Stomach (tissue), 9 donors: ENCODE data around the gene SECTM1. TPM values are rescaled to one million over a fixed set of nuclear protein-coding genes. Genes with fewer than 3 reads are reported as not detected.

Source experiments
- DNase-seq, 2 donors: peaks; one replicate each; pipeline versions ENCODE4 v3.0.0 to v3.0.0-alpha.2; 2013 to 2019
- H3K27ac ChIP-seq, 5 donors: fragments of 200-600 bp in 4 of 5; sonication (generic) in 4 of 5; one replicate each; pipeline ENCODE4 v1.5.1; 2013 to 2019; ENCODE audit warnings: mild to moderate bottlenecking in 1 of 5, moderate library complexity in 1 of 5
- H3K27me3 ChIP-seq, 3 donors: fragments of 200-600 bp; sonication (generic); one replicate each; pipeline ENCODE4 v1.5.1; 2017 to 2019; ENCODE audit warnings: mixed run types in 1 of 3
- H3K36me3 ChIP-seq, 4 donors: fragments of 200-600 bp; sonication (generic); 1 replicate in 3 of 4; 2 replicates in 1 of 4; pipeline ENCODE4 v1.5.1; 2016 to 2019
- H3K4me1 ChIP-seq, 4 donors: fragments of 200-600 bp; sonication (generic); one replicate each; pipeline ENCODE4 v1.5.1; 2016 to 2019
- H3K4me3 ChIP-seq, 4 donors: fragments of 200-600 bp; sonication (generic) in 3 of 4; one replicate each; pipeline ENCODE4 v1.5.1; 2016 to 2019; ENCODE audit warnings: mild to moderate bottlenecking in 1 of 4
- H3K9me3 ChIP-seq, 4 donors: fragments of 200-600 bp; sonication (generic); one replicate each; pipeline ENCODE4 v1.5.1; 2016 to 2019
- CTCF ChIP-seq, 7 experiments: fragments of 450-650 bp in 4 of 7; fragments of 200-600 bp in 3 of 7; sonication (generic) in 3 of 7; IDR thresholded peaks; one replicate each; pipeline ENCODE4 v1.5.1; 2016 to 2019; ENCODE audit warnings: antibody characterized with exemption in 7 of 7, control low read depth in 2 of 7, mild to moderate bottlenecking in 1 of 7
- EP300 ChIP-seq: sonication (generic); formaldehyde crosslinking; IDR thresholded peaks from one replicate; pipeline ENCODE4 v1.6.1; 2017; ENCODE audit warnings: antibody characterized with exemption
- POLR2A ChIP-seq, 4 donors: fragments of 450-650 bp; IDR thresholded peaks; one replicate each; pipeline ENCODE4 v1.6.1; 2016; ENCODE audit warnings: antibody characterized with exemption in 4 of 4, control low read depth in 2 of 4, mild to moderate bottlenecking in 1 of 4, moderate library complexity in 1 of 4
- POLR2AphosphoS5 ChIP-seq, 3 donors: sonication (generic); formaldehyde crosslinking; IDR thresholded peaks; one replicate each; pipeline ENCODE4 v1.6.1; 2016; ENCODE audit warnings: antibody characterized with exemption in 3 of 3
- WGBS, 5 donors: extraction: QIAGEN DNeasy Blood & Tissue Kit in 3 of 5; methylation state at CpG; one replicate each; pipeline versions ENCODE4 v1.1.5 to v1.1.7; 2013 to 2018; 5-methylcytosine and 5-hydroxymethylcytosine counted together
- intact Hi-C: fragments of 100-400 bp; cut with DNase I; formaldehyde crosslinking; loops from one replicate; pipeline ENCODE4 v1.15.1; 2023; ENCODE audit warnings: low total_unique reads
- polyA plus RNA-seq, 3 donors: library from polyadenylated mRNA; stranded (reverse); fragments of 200-250 nt; gene quantifications; one replicate each; pipeline ENCODE4 v1.2.3, GENCODE V29; 2013
- total RNA-seq, 5 donors: library from RNA; depleted of rRNA; stranded (reverse); fragments of >200 nt; gene quantifications; one replicate each; pipeline versions ENCODE4 v1.1.0 to v1.2.3, GENCODE V29; 2014 to 2016
- donor health status: healthy with polysubstance abuse.
- donor health status: Bipolar disorder and iron deficiency.
- donor health status: healthy.

The SECTM1 gene
- total and polyA plus RNA-seq, 8 donors = 1.8 to 48.8 (median 9.8) TPM

DNA sequence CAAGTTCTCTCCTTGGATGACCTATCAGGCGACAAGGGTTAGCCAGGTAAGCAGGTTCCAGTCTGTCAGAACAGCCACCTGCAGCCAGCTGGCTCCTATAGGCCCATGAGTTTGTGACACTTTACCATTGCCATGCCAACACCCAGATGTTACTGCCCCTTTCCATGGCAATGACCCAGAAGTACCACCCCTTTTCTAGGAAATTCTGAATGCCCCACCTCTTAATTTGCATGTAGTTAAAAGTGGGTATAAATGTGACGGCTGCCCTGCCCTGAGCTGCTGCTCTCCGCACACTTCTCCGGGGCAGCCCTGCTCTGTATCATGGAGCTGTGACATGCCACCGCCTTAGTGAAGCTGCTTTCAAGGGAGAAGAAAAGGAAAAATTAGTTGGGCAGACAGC lies 10.0 kb upstream of the SECTM1 start:
- Histone ChIP-seq H3K36me3 (no peaks in the 10 kb centered on the region), H3K4me3 (no peak overlapping the region), H3K4me1 (peaks cover 6 to 23% (median 16%) of the 10 kb centered on the region in 4 donors), H3K9me3 (no peaks in the 10 kb centered on the region), H3K27ac (no peak overlapping the region), H3K27me3 (peaks cover 0 to 12% (median 0%) of the 10 kb centered on the region in 3 donors)
- TF ChIP-seq CTCF (IDR thresholded peaks at IDR 0.05) = no peak
- TF ChIP-seq EP300 = no peak
- TF ChIP-seq POLR2AphosphoS5 (IDR thresholded peaks at IDR 0.05) = no peak
- TF ChIP-seq POLR2A (IDR thresholded peaks at IDR 0.05) = no peak
- intact Hi-C loops = no loop called here
- WGBS, 5 donors = 88 to 96% (median 94%) methylated on average over 5 of the region's 5 CpGs
- DNase-seq = no peak

GRCh38 chr17:82342361-82343079 lies 9.0 kb upstream of the SECTM1 start:
- Histone ChIP-seq H3K27ac (no peak overlapping the region), H3K4me1 (peaks cover 10 to 31% (median 20%) of the 10 kb centered on the region in 4 donors), H3K4me3 (no peak overlapping the region), H3K36me3 (no peaks in the 10 kb centered on the region), H3K27me3 (peaks cover 0 to 4% (median 0%) of the 10 kb centered on the region in 3 donors), H3K9me3 (no peaks in the 10 kb centered on the region)
- DNase-seq = no peak
- intact Hi-C loops = no loop called here
- TF ChIP-seq POLR2AphosphoS5 (IDR thresholded peaks at IDR 0.05) = no peak
- TF ChIP-seq EP300 = no peak
- no peak for TF ChIP-seq POLR2A (IDR thresholded peaks at IDR 0.05)
- no peak for TF ChIP-seq CTCF (IDR thresholded peaks at IDR 0.05)
- 75 to 85% (median 82%) methylated on average over 26 to 28 of the region's 28 CpGs for WGBS, 5 donors

GRCh38 chr17:82339634-82340580 lies 6.3 kb upstream of the SECTM1 start:
- Histone ChIP-seq H3K4me3 (peak overlapping the region; percentile 30 to 42 (median 33)), H3K36me3 (no peaks in the 10 kb centered on the region), H3K4me1 (peaks cover 17 to 46% (median 33%) of the 10 kb centered on the region in 4 donors), H3K9me3 (no peaks in the 10 kb centered on the region), H3K27me3 (no peaks in the 10 kb centered on the region), H3K27ac (peak overlapping the region; percentile 52 to 86 (median 76))
- DNase-seq = no peak
- TF ChIP-seq POLR2A (IDR thresholded peaks at IDR 0.05) = no peak
- no peak for TF ChIP-seq CTCF (IDR thresholded peaks at IDR 0.05)
- no peak for TF ChIP-seq POLR2AphosphoS5 (IDR thresholded peaks at IDR 0.05)
- TF ChIP-seq EP300 = no peak
- intact Hi-C loops = no loop called here
- WGBS, 5 donors = 58 to 64% (median 60%) methylated on average over 7 to 10 of the region's 10 CpGs

DNA sequence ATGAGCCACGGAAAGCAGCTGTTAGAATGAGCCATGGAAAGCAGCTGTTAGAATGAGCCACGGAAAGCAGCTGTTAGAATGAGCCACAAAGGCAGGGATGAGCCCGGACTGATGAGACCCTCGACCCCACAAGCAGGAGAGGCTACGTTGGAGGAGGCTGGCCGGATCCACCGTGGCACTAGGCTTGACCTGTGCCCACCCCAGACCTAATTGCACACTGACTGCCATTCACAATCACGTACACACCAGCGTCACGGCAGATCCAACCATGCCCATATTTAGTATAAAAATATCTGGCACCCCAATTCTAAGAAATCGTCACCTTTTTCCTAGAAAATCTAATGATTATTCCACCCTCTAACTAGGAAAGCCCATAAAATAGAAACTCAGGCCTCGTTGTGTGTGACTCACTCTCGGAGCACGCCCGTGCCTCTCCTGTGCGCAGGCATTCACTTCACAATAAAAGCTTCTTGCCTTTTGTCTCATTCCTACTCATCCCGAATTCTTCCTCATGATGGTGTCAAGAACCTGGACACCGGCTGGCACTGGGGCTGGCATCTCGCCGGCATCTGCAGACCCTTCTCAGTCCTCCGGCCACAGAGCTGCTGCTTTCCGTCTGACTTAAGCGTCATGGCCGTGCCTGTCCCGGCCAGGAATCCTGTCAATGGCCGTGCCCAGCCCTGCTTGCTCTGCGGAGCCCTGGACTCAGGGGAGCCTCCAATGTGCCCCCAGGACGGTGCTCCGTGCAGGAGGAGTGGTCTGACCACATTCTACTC lies 5.5 kb upstream of the SECTM1 start:
- Histone ChIP-seq H3K27me3 (no peaks in the 10 kb centered on the region), H3K4me3 (peak overlapping the region; percentile 30 to 42 (median 33)), H3K9me3 (no peaks in the 10 kb centered on the region), H3K4me1 (peaks cover 25 to 50% (median 40%) of the 10 kb centered on the region in 4 donors), H3K36me3 (no peaks in the 10 kb centered on the region), H3K27ac (peak overlapping the region; percentile 52 to 86 (median 76))
- peak; percentile 55 to 83 for DNase-seq
- WGBS, 5 donors = 23 to 30% (median 27%) methylated on average over 28 to 29 of the region's 29 CpGs
- no peak for TF ChIP-seq CTCF (IDR thresholded peaks at IDR 0.05)
- TF ChIP-seq POLR2AphosphoS5 (IDR thresholded peaks at IDR 0.05) = peak in 2 of 3 donors; percentile 29 to 32
- TF ChIP-seq POLR2A (IDR thresholded peaks at IDR 0.05) = no peak
- no peak for TF ChIP-seq EP300
- intact Hi-C loops = no loop called here
